Astrocyte (in vitro differentiated cells and primary cell): ENCODE measurements around the gene PTPRN2.

Experiments used
- EZH2 ChIP-seq: IDR thresholded peaks from 2 replicates; pipeline ENCODE4 v1.6.1; 2012; ENCODE audit warnings: mild to moderate bottlenecking, low read length, inconsistent platforms; ENCODE audit not compliant: insufficient read depth
- TF ChIP-seq, protein P1 (sequence below): IDR thresholded peaks from 2 replicates; pipeline ENCODE4 v1.5.1; 2011; ENCODE audit warnings: low read depth, mild to moderate bottlenecking, inconsistent platforms, low read length, moderate library complexity; ENCODE audit not compliant: insufficient read depth

DNA sequence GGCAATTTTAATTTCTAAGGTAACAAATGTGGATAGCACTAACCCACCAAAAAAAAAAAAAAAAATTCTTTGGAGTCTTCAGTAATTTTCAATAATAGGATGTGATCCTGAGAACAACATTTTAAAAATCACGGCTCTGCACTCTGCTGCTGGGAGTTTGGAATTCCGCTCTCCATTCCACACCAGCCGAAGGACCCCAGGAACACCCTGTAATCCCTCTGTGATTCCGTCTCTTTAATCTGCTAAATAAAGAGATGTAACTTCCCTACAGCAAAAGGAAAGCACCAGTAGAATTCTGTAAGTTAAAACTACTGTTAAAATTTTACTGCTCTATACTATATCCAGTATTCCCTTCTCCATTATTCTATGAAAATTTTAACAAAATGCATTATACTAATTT, 284.5 kb downstream of the PTPRN2 start:
- TF ChIP-seq, protein P1, sequence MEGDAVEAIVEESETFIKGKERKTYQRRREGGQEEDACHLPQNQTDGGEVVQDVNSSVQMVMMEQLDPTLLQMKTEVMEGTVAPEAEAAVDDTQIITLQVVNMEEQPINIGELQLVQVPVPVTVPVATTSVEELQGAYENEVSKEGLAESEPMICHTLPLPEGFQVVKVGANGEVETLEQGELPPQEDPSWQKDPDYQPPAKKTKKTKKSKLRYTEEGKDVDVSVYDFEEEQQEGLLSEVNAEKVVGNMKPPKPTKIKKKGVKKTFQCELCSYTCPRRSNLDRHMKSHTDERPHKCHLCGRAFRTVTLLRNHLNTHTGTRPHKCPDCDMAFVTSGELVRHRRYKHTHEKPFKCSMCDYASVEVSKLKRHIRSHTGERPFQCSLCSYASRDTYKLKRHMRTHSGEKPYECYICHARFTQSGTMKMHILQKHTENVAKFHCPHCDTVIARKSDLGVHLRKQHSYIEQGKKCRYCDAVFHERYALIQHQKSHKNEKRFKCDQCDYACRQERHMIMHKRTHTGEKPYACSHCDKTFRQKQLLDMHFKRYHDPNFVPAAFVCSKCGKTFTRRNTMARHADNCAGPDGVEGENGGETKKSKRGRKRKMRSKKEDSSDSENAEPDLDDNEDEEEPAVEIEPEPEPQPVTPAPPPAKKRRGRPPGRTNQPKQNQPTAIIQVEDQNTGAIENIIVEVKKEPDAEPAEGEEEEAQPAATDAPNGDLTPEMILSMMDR: no peak
- no peak for TF ChIP-seq EZH2
